ENCODE measurements around the gene CLEC18A.
"Not testable (repeated sequence)": the region's sequence is repeated elsewhere in the genome, so short reads cannot be mapped to it uniquely, and the experiment has no call there.

The CLEC18A gene
- long read RNA-seq, donor 1, transcript CLEC18A-201 (12 exons, 2,155 nt): major isoform, 32 of 51 reads
- long read RNA-seq, donor 1, transcript CLEC18A-209 (13 exons, 2,215 nt): minor isoform, 6 of 51 reads
- long read RNA-seq, donor 1, partial matches to known transcripts: 6 of 51 reads
- long read RNA-seq, donor 1, other reads (novel, unspliced or antisense): 0 of 51 reads
- long read RNA-seq, donor 2, transcript CLEC18A-201 (12 exons, 2,155 nt): major isoform, 12 of 42 reads
- long read RNA-seq, donor 2, partial matches to known transcripts: 27 of 42 reads
- long read RNA-seq, donor 2, other reads (novel, unspliced or antisense): 0 of 42 reads
- long read RNA-seq, donor 3, transcript CLEC18A-201 (12 exons, 2,155 nt): major isoform, 14 of 50 reads
- long read RNA-seq, donor 3, partial matches to known transcripts: 29 of 50 reads
- long read RNA-seq, donor 3, other reads (novel, unspliced or antisense): 0 of 50 reads
- long read RNA-seq, donor 4, transcript CLEC18A-201 (12 exons, 2,155 nt): major isoform, 19 of 23 reads
- long read RNA-seq, donor 4, partial matches to known transcripts: 0 of 23 reads
- long read RNA-seq, donor 4, other reads (novel, unspliced or antisense): 0 of 23 reads
- long read RNA-seq, donor 5, transcript CLEC18A-201 (12 exons, 2,155 nt): major isoform, 20 of 66 reads
- long read RNA-seq, donor 5, partial matches to known transcripts: 42 of 66 reads
- long read RNA-seq, donor 5, other reads (novel, unspliced or antisense): 0 of 66 reads
- long read RNA-seq, donor 6, transcript CLEC18A-201 (12 exons, 2,155 nt): major isoform, 35 of 58 reads
- long read RNA-seq, donor 6, partial matches to known transcripts: 15 of 58 reads
- long read RNA-seq, donor 6, other reads (novel, unspliced or antisense): 0 of 58 reads
- long read RNA-seq, donor 7: 0 reads
- long read RNA-seq, donor 8, transcript CLEC18A-201 (12 exons, 2,155 nt): major isoform, 30 of 38 reads
- long read RNA-seq, donor 8, partial matches to known transcripts: 0 of 38 reads
- long read RNA-seq, donor 8, other reads (novel, unspliced or antisense): 0 of 38 reads

DNA sequence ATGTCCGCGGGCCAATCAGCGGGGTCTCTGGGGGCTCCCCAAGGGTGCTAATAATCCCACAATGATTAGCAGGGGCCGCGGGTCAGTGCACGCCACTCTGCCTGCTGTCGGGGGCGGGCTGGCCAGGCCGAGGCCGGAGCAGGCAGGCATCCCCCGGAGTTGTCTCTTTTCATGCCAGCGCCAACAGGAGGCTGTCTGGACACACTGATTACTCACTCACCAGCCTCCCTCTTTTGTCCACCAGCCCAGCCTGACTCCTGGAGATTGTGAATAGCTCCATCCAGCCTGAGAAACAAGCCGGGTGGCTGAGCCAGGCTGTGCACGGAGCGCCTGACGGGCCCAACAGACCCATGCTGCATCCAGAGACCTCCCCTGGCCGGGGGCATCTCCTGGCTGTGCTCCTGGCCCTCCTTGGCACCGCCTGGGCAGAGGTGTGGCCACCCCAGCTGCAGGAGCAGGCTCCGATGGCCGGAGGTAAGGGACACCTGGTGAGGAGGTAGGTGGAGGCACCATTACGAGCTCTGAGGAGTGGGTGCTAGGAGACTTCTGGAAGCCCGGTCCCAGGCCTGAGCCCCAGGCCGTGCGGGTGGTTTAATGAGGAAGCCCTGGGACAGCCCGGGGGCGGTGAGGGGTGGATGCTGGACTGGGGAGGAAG is at the start of gene CLEC18A:
Gene CLEC18A, plus strand, starts transcription at position 318 of the 655 bp plus-strand sequence. Its CDS starts 33 bp downstream, at position 351.
- DNase-seq: not testable (repeated sequence)

DNA sequence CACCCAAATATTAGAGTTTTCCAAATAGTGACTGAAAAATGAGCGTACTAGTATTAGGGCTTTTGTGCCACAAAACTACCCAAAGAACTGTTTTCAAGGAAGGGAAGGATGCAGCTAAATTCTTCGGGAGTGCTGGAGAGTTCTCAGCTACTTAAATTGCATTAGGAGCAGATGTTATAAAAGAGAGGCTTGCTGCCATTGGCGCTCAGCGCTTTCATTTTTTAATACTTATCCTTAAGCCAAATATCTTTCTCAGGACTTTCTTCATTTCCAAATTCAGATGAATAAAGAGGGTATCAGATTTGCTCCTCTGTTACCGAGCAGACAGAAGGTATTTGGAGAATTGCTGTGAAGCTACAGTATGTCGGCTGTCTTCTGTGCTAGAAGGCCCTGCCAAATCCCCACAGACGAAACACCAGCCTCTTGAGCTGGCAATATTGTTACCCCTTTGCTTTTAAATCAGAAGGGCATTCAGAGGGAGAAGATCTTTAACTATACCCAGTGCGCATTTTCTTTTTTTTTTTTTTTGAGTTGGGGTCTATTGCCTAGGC is 47.2 kb upstream of the CLEC18A start:
- DNase-seq: no peak

DNA sequence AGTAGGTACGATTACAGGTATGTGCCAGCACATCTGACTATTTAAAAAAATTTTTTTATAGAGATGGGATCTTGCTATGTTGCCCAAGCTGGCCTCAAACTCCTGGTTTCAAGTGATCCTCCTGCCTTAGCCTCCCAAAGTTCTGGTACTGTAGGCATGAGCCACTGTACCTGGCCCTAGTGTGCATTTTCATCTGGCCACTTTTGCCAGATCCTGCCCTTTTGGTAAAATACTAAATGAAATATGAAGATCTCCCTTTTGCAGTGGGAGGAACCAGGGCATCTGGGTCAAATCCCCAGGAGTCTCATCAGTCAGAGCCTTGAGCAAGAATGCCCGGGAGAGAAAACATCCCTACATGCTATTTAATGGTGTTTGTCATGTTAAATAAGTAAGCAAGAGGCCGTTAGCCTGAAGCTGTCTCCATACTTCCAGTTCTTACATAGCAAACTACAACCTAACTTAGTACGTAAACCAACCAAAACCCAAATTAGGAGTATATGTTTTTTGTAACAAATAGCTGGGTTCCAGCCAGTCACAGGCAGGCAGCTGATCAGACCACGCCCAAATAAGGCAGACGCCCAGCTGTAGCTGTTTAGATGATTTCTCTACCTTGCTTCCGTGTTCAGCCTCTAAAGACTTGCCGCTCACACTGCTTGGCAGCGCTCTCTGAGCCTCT is 46.5 kb upstream of the CLEC18A start:
- DNase-seq: no peak

DNA sequence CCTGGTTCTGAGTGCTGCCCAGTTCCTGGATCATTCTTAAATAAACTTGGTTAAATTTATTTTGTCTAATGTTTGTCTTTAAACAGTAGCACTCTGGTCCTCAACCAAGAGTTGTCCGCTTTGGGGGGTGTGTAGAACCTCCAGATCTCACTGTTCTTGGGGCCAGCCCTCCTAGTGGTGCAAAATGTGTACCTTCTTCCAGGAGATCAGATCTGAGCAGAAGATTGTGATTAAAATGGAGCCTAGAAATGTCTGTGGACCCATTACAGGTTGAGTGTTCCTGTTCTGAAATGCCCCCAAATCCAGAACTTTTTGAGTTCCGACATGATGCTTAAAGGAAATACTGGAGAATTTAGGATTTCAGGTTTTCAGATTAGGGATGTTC is 46.0 kb upstream of the CLEC18A start:
- DNase-seq: no peak

DNA sequence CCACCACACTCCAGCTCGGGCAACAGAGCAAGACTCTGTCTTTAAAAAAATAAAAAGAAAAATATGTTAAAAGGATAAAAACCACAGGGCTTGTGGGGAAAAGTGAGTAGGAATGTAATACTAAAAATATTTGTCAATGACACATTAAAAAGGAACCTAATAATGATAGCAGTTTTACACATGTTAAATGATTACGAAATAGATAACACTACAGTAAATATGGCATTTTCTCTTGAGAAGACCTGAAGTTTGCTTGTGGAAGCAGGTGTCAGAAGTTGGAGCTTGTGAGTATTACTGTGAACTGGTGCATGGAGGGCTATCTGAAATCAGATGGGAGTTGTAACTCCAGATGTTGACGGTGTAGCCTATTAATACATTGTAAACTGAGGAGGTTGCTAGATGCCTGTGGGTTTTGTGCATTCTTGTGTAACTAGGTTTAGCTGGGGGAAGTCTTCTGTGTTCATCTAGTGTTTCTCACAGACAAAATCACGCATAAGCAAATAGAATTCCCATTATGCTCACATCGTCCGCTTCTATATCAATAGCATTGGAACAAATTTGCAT is 44.2 kb upstream of the CLEC18A start:
- DNase-seq: no peak

DNA sequence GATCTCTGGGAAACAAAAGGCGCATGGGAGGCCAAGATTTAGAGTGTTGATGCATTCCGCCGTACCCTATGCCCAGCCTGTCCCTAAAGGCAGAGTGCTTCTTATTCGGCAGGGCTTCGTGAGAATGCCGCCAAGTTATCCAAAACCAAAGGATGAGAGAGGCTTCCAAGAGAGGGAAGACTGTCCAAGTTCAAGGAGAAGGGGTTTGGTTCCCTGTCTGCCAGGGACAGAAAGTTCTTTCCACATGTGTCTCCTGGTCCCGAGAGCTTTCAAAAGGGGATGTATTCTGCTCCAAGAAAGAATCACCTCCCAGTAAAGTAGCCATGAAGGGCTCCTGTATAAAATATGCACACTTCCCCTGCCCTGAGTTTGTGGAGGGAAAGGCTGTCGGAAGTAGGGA is 42.1 kb upstream of the CLEC18A start:
- DNase-seq: no peak

DNA sequence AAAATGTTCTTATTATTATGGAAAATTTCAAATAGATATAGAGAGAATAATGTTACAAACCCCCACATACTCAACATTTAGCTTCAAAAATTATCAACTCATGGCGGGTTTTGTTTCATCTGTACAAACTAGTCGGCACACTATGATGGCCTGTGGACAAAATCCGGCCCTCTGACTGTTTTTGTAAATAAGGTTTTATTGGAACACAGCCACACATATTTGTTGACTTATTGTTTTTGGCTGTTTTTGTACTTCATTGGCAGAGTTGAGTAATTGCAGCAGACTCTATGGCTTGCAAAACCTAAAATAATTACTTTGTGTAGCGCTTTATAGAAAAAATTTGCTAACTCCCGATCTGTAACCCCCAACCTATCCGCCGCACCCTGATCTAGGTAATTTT is 41.4 kb upstream of the CLEC18A start:
- no peak for DNase-seq

DNA sequence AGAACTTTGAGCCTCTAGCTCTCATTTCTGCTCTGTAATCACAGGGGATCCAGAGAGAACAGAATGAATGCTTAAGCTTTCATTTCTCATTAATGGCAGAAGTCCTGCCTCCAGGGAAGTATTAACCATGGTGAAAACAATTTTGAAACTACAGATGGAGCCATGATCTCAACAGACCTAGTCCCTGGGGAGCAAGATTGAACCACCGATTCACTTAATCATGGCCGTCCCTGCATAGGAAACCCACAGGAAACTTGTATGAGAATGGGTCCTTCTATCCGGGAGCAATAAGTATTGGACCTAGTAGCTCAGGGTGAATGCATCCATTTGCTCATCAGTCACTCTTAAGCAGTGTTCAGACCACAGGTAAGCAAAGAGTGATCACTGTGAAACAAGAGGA is 40.2 kb upstream of the CLEC18A start:
- DNase-seq: no peak

DNA sequence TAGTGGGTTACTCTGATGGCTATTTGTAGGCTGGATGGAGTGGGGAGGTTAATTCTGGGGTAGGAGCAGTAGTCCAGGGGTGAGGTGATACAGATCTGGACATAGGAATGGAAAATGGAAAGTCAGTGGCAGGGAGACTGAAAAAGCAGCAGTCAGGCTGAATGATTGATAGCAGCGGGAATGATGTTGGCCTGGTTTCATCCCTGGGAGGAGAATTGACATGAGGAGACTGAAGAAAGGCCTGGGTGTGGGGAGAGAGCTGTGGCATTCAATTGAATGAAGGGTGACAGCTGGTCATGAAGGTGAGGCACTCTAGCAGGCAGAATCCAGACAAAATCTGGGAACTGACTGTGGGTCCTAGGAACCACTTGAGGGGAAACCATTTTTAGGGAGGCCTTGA is 34.7 kb upstream of the CLEC18A start:
- no peak for DNase-seq

DNA sequence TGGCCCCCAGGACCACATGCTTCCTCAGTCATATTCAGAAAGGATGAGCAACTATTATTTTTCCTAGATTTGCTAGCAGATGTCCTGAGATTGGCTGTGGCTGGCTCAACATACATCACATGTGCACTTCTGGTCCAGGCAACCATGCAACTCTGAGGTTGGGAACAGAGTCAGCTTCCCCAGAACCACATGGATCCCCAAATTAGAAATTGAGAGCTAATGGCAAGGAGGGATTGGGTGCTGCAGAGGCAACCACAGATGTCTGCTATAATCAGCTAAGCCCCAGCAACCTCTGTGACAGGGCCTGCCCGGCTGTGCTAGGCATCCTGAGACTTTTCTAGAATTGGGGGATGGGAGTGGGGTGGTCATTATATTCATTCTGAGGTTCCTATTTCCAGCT is 33.8 kb upstream of the CLEC18A start:
- DNase-seq: no peak

DNA sequence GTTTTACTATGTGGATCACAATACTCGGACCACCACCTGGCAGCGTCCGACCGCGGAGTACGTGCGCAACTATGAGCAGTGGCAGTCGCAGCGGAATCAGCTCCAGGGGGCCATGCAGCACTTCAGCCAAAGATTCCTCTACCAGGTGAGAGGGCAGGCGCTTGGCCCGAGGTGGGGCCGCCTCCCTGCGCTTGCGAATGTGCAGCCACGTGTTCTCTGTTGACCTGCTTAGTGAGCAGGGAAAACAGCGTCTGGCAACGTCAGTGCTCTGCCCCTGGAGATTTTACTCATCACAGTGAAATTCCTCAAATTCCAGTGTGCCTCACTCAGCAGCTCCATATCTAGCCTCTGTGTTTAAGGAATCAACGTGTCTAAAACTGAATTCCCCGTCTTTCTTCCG is 33.4 kb upstream of the CLEC18A start:
- no peak for DNase-seq

DNA sequence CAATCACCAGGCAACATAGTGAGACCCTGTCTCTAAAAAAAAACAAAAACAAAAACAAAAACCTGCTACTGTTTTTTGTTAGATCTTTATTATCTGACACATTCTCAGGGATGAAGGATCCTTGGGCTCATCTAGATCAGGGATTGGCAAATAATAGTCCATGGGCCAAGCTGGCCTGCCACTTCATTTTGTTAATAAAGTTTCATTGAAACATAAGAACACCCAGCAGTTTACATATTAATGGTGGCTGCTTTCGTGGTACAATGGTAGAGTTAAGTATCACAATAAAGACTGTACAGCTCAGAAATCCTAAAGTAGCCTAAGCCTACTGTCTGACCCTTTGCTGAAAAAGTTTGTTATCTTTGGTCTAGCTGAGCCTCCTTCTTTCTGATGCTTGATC is 32.9 kb upstream of the CLEC18A start:
- no peak for DNase-seq

DNA sequence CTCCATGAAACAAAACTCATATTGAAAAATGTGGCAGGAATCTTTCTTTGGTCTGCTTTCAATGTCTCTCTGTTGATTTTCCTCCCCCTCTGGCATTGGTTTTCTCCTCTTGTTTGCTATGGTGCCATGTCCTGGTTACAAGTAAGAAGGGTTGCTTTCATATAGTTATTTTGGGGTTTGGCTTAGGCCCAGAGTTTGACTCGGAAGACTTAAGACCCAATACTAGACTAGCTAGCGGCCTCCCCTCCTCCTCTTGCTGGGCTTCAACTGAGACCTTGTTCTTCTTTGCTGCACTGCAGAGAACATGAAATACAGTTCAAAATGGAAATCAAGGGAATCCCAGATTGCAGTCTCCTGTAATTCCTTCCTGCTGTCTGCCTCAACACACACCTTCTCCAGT is 30.0 kb upstream of the CLEC18A start:
- no peak for DNase-seq

DNA sequence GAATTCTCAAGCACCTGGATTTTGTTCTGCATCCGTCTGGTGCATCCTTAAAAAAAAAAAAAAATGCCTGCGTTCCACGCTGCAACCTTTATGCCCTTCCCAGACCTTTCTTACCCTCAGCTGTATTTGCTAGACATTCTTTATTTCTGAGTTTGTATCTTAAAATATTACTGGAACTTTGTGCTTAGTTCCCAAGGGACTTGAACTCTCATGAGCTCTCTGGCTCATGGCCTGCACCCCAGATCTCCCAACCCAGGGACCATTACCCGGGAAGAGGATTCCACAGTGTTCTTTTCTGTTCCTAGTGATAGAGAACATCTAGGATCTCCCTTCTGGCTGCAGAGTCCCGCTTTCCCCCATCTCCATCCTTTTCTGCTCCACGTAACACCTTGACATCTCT is 28.9 kb upstream of the CLEC18A start:
- DNase-seq: no peak

DNA sequence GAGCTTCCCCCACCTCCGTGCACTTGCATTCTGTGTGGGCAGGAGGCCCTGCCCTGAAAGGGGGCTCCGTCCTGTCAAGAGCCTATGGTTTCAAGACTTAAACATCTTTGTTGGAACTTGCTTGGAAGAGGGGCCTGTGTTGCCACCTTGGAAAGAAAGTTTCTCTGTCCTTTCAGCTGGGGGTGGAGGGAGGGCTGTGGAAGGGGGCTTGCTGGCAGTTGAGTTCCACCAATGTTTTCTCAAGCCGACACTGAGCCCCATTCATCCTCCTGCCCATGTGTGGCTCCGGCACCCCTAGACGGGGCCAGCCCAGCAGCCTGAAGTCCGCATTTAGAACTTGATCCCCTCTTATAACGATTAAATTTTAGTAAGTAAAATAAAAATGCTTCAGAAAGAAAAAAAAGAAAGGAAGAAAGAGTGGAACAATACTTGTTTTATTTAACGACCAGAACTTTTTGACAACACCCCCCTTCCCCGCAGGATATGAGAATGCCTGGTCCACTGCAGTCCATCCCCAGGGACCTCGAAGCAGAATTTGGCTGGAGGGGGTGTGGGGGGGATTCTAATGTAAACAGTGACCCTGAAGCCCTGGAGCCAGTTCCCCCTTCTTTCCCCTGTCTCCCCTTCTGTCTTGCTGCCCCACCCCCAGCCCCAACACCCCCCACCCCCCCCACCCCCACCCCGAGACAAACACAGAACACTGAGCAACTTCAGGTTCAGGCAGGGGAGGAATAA is 26.9 kb upstream of the CLEC18A start:
- no peak for DNase-seq

DNA sequence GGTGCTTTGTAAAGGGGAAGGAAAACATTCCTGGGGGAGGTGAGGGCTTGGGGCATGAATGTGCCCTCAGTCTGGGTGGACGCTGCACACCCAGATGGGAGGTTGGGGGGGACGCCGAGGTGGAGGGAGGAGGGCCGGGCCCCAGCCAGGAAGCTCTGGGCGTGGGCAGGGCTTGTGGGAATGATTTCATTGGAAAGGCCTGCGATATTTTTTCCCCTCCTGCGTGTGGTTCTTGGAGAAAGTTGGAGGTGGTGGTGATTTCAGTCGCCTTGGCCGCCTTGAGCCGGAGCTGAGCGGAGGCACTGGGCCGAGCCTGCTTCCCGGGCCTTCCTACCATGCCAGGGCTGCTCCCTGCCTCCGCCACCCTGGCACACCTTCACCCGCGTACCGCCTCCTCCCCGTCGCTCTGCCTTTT is 26.4 kb upstream of the CLEC18A start:
- peak; percentile 57 for DNase-seq

DNA sequence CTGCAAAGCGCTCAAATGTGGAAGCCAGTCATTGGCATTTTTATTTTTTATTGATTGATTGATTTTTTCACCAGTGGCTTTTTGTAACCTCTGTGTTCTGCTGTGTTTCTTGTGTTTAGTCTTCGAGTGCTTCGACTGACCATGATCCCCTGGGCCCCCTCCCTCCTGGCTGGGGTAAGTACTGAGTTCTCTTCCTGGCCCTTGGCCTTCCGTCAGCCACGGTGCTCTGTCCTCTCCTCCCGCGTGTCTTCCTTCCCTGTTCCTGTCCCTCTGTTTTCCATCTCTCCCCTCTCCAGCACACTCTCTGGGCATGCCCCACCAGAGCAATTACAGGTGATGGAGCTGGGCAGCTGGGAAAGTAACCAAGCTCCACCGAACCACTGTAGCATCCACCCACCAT is 25.8 kb upstream of the CLEC18A start:
- no peak for DNase-seq

DNA sequence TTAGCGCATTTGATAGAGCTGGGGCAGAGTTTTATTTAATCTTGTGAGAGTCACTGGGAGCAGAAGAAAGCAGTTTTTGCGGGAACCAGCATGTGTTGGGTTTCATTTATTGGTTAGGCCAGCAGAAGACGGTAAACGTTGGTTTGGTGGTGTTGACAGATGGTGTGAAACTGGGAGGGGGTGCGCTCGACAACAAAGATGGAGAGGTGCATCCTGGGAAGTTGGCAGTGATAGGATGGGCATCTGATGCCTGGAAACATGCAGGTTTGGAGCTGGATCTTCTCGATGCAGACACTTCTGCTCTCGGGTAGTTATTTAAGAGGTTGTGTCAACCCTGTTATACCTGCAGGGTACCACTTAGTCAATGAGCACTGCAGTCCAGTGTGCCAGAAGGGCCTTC is 24.9 kb upstream of the CLEC18A start:
- no peak for DNase-seq

DNA sequence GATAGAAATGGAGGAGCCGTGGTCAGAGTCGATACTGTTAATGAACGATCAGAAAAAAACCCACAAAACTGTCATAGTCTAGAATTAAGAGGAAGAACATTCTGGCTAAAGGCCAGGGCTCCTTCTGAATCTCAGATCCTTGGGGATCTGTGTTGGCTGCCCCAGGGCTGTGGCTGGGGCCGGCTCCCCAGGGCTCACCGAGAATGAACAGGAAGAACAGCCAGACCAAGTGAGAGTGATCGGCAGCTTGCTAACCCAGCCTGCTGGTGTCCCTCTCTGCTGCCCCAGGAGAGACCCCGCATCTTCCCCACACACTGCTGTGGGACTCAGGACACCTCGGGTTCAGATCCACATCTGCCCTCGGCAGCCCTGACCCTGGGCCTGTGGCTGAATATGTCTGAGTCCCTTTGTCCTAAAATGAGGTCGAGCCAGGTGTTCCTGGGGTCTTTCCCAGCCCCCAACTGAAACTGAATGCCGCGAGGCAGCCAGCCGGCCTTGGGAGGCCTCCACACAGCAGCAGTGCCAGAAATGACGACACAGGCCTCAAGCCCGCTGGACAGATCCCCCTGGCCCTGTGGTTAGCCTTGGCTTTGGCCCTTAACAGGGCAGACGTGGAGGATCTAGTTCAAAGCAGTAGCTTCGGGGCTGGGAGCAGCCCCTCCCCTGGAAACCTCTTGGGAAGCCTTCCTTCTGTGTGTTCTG is 23.9 kb upstream of the CLEC18A start:
- DNase-seq: no peak

DNA sequence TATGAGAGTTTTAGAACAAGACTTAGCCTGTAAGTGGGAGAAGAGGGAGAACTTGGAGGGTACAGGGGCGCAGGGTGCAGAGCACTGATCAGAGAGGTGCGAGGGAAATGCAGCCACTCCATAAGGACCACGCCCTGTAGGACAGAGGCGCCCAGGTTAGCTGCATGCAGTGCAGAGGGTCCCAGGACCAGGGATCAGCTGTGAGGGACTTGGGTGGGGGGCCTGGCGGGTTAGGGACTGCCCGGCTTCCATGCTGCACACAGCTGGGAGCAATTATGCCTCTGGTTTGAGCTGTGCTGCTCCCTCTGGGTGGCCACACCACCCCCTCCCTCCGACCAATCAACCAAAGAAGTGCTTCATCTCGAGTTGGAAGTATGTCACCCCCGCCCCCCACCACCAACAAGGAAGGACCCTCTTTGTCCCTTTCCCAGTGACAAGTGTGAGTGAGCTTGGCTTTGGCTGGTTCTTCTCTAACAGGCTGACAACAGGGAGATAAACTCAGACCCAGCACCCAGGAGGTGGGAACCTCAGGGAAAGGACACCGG is 22.2 kb upstream of the CLEC18A start:
- no peak for DNase-seq

All from right kidney (tissue), 9 donors.